PC-3 (cell line): ENCODE results near the gene TATDN3. TPM values are rescaled to one million over a fixed set of nuclear protein-coding genes. Genes with fewer than 3 reads are reported as not detected.

Source experiments
- ATAC-seq: fragments of 200-7000 bp; cut with Tn5 transposase; 2 replicates; pipeline ENCODE4 v1.9.1; 2020; ENCODE audit warnings: mild to moderate bottlenecking, moderate library complexity
- BruUV-seq: library from RNA; stranded (reverse); fragments of 400-500 nt; replicated peaks from 2 replicates; lab custom pipeline; 2021; lab: Mats Ljungman, UMichigan
- CTCF ChIA-PET: fragments of 300-600 bp; sonication (Branson Sonifier 250); formaldehyde crosslinking; loops from one replicate; lab custom pipeline; 2022; ENCODE audit warnings: antibody characterized with exemption; lab: Charles Lee
- POLR2A ChIA-PET: fragments of 300-600 bp; sonication (Branson Sonifier 250); formaldehyde crosslinking; loops from one replicate; lab custom pipeline; 2022; ENCODE audit warnings: antibody characterized with exemption; ENCODE audit not compliant: unreplicated experiment; lab: Charles Lee
- DNase-seq: peaks from one replicate; pipeline ENCODE4 v3.0.0-alpha.2; 2015
- H2AFZ ChIP-seq: fragments of 300-600 bp; sonication (generic); 2 replicates; pipeline ENCODE4 v1.6.0; 2016; ENCODE audit warnings: antibody characterized with exemption, low read length
- H3F3A ChIP-seq: fragments of 300-600 bp; sonication (generic); one replicate; pipeline ENCODE4 v1.6.0; 2017; ENCODE audit warnings: antibody characterized with exemption, low read length, control low read depth, mild to moderate bottlenecking; ENCODE audit not compliant: unreplicated experiment
- H3K27ac ChIP-seq: fragments of 300-600 bp; sonication (generic); 2 replicates; pipeline ENCODE4 v1.5.1; 2016; ENCODE audit warnings: mild to moderate bottlenecking, low read length
- H3K27me3 ChIP-seq: fragments of 300-600 bp; sonication (generic); 2 replicates; pipeline ENCODE4 v1.6.1; 2016; ENCODE audit warnings: low read length, mixed read lengths
- H3K36me3 ChIP-seq: fragments of 300-600 bp; sonication (generic); 2 replicates; pipeline ENCODE4 v1.6.1; 2016; ENCODE audit warnings: low read depth, mixed run types, low read length, mixed read lengths
- H3K4me1 ChIP-seq: fragments of 300-600 bp; sonication (generic); 2 replicates; pipeline ENCODE4 v1.5.1; 2016; ENCODE audit warnings: low read length; ENCODE audit not compliant: insufficient read depth
- H3K4me2 ChIP-seq: fragments of 300-600 bp; sonication (generic); 2 replicates; pipeline ENCODE4 v1.6.0; 2016; ENCODE audit warnings: low read length
- H3K4me3 ChIP-seq: fragments of 300-600 bp; sonication (generic); 2 replicates; pipeline ENCODE4 v1.5.1; 2016; ENCODE audit warnings: mild to moderate bottlenecking, low read length, mixed read lengths
- H3K79me2 ChIP-seq: fragments of 300-600 bp; sonication (generic); 2 replicates; pipeline ENCODE4 v1.6.1; 2017; ENCODE audit warnings: low read length, mixed read lengths
- H3K9ac ChIP-seq: fragments of 300-600 bp; sonication (generic); 2 replicates; pipeline ENCODE4 v1.6.0; 2016; ENCODE audit warnings: mild to moderate bottlenecking, low read length
- H3K9me2 ChIP-seq: fragments of 300-600 bp; sonication (generic); replicated peaks from 2 replicates; pipeline ENCODE4 v1.6.1; 2016; ENCODE audit warnings: mixed run types, low read length, mixed read lengths
- H3K9me3 ChIP-seq: fragments of 300-600 bp; sonication (generic); 2 replicates; pipeline ENCODE4 v1.6.1; 2016; ENCODE audit warnings: low read length, mixed read lengths
- H4K20me1 ChIP-seq: fragments of 300-600 bp; sonication (generic); 2 replicates; pipeline ENCODE4 v1.6.1; 2016; ENCODE audit warnings: low read length, mixed read lengths
- CTCF ChIP-seq: fragments of 300-600 bp; sonication (generic); conservative IDR thresholded peaks from 2 replicates; pipeline ENCODE4 v1.5.1; 2017; ENCODE audit warnings: antibody characterized with exemption, low read depth, mild to moderate bottlenecking, low read length
- EZH2 ChIP-seq: fragments of 300-600 bp; sonication (generic); IDR thresholded peaks from one replicate; pipeline ENCODE4 v1.6.1; 2017; ENCODE audit warnings: antibody characterized with exemption, mild to moderate bottlenecking, low read length; ENCODE audit not compliant: unreplicated experiment
- EZH2phosphoT487 ChIP-seq: fragments of 300-600 bp; sonication (generic); IDR thresholded peaks from 2 replicates; pipeline ENCODE4 v1.6.1; 2018; ENCODE audit warnings: mild to moderate bottlenecking, antibody characterized with exemption, low read length, borderline replicate concordance
- intact Hi-C: fragments of 100-400 bp; cut with micrococcal nuclease; formaldehyde crosslinking; loops from 2 replicates; pipeline ENCODE4 v1.9.0; 2023
- total RNA-seq: library from RNA; depleted of rRNA; stranded (reverse); fragments of >200 nt; gene quantifications from 2 replicates; pipeline ENCODE4 v1.2.3, GENCODE V29; 2014

Gene TATDN3
- total RNA-seq, 1 experiment from 2014 or later, result 12.7 TPM

GRCh38 chr1:212792396-212792908 is 758 bp downstream of the TATDN3 start:
- intact Hi-C loops, result loop anchor here (5.0 kb wide), 1 partner anchor 280 kb away; no protein-coding TSS in a partner anchor
- DNase-seq (no peak), ATAC-seq (no peak)
- BruUV-seq, result no TSS peak
- peaks cover 5% of the 10 kb centered on the region; the same call in 1 of the 2 replicates for H3K4me1 ChIP-seq
- H3K9me2 ChIP-seq, result no peaks in the 10 kb centered on the region
- H3K9me3 ChIP-seq, result no peaks in the 10 kb centered on the region
- no peaks in the 10 kb centered on the region for H4K20me1 ChIP-seq
- ChIA-PET POLR2A (interaction anchor here (0.6 kb wide), 2 partner anchors 67 to 68 kb away, joined by 3 to 6 read pairs; no protein-coding TSS in a partner anchor), CTCF (interaction anchor here (0.6 kb wide), 1 partner anchor 160 kb away, joined by 6 read pairs; no protein-coding TSS in a partner anchor)
- no peaks in the 10 kb centered on the region for H3K27me3 ChIP-seq
- no peak for TF ChIP-seq CTCF
- peak overlapping the region; percentile 86 for H3K9ac ChIP-seq
- peak overlapping the region; percentile 97 for H3K4me2 ChIP-seq
- no peaks in the 10 kb centered on the region for H3K36me3 ChIP-seq
- H3K79me2 ChIP-seq, result peaks cover 28% of the 10 kb centered on the region
- peak overlapping the region; percentile 87 for H3K4me3 ChIP-seq
- H2AFZ ChIP-seq, result peak overlapping the region; percentile 92
- H3F3A ChIP-seq, result no peaks in the 10 kb centered on the region
- peak overlapping the region; percentile 62 for H3K27ac ChIP-seq

DNA sequence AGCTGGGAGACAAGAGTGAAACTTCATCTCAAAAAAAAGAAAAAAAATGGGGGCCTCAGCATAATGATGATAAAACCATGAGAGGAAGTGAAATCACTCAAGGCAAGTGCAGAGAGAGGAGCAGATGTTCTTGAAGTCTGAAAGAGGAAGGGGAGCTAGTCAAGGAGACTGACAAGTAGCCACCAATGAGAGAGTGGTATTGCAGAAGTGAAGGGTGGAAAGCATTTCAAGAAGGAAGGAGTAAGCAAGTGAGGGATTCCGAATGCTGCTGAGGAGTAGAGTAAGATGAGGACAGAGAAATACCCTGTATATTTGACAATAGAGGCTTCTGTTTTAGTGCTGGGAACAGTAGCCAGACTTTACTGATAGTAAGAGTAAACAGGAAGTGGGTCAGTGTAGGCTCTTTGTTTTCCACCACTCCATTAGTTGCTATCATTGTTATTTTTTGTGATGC is 2.9 kb downstream of the TATDN3 start:
- TF ChIP-seq EZH2, result no peak
- TF ChIP-seq EZH2phosphoT487, result no peak
- no peak for TF ChIP-seq CTCF
- Histone ChIP-seq H3K27me3 (no peaks in the 10 kb centered on the region), H3K4me1 (peaks cover 5% of the 10 kb centered on the region; the same call in 1 of the 2 replicates), H3K9ac (no peak overlapping the region), H3K9me2 (no peaks in the 10 kb centered on the region), H3F3A (no peaks in the 10 kb centered on the region), H3K36me3 (no peaks in the 10 kb centered on the region), H3K9me3 (no peaks in the 10 kb centered on the region), H3K4me3 (no peak overlapping the region), H4K20me1 (no peaks in the 10 kb centered on the region), H2AFZ (no peak overlapping the region), H3K4me2 (no peak overlapping the region), H3K27ac (no peak overlapping the region), H3K79me2 (peaks cover 12% of the 10 kb centered on the region)
- ATAC-seq (no peak), DNase-seq (no peak)
- CTCF ChIA-PET, result no interaction called here
- intact Hi-C loops, result loop anchor here (5.0 kb wide), 1 partner anchor 278 kb away; no protein-coding TSS in a partner anchor
- POLR2A ChIA-PET, result no interaction called here
- no TSS peak for BruUV-seq

DNA sequence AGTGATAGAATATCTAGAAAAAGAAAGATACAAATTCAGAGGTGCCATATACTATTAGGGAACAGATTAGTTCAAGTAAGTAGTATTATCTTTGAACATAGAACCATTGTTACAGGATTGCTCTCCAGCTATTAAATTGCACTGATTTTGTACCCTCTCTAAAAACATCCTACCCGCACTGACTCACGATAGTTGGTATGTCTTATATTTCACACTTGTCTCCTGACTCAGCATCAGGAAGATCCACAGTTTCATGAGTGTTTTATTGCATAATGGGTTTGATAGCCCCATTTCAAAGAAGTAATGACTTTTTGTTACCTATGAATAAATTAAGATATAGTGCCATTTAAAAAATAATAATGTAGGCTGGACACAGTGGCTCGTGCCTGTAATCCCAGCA is 6.0 kb downstream of the TATDN3 start:
- H4K20me1 ChIP-seq, result no peaks in the 10 kb centered on the region
- no peak overlapping the region for H3K9ac ChIP-seq
- ChIA-PET POLR2A (no interaction called here), CTCF (no interaction called here)
- intact Hi-C loops, result no loop called here
- H3K9me3 ChIP-seq, result no peaks in the 10 kb centered on the region
- no peak overlapping the region for H2AFZ ChIP-seq
- no peaks in the 10 kb centered on the region for H3K79me2 ChIP-seq
- DNase-seq, result no peak
- H3K4me1 ChIP-seq, result peaks cover 2% of the 10 kb centered on the region; the same call in 1 of the 2 replicates
- ATAC-seq, result no peak
- TF ChIP-seq EZH2phosphoT487 (no peak), CTCF (no peak), EZH2 (no peak)
- no peak overlapping the region for H3K27ac ChIP-seq
- H3K36me3 ChIP-seq, result no peaks in the 10 kb centered on the region
- H3F3A ChIP-seq, result no peaks in the 10 kb centered on the region
- H3K27me3 ChIP-seq, result no peaks in the 10 kb centered on the region
- H3K4me2 ChIP-seq, result no peak overlapping the region
- no TSS peak for BruUV-seq
- H3K4me3 ChIP-seq, result no peak overlapping the region
- H3K9me2 ChIP-seq, result no peaks in the 10 kb centered on the region
